GM12891 (cell line): ENCODE measurements around the gene WDR44.
"Not testable (repeated sequence)": the region's sequence is repeated elsewhere in the genome, so short reads cannot be mapped to it uniquely, and the experiment has no call there.

Experiments
- DNase-seq: peaks from one replicate; pipeline ENCODE4 v3.0.0; 2011; ENCODE audit warnings: low spot score; ENCODE audit not compliant: insufficient read length
- FAIRE-seq: peaks from 2 replicates; lab custom pipeline; 2011; peaks lifted over from hg19 to GRCh38; lab: Jason Lieb, UNC
- PAX5 ChIP-seq: IDR thresholded peaks from 2 replicates; pipeline ENCODE4 v1.6.1; 2011; ENCODE audit warnings: low read length, moderate library complexity, mild to moderate bottlenecking; ENCODE audit not compliant: insufficient read depth, severe bottlenecking
- POLR2A ChIP-seq: IDR thresholded peaks from 2 replicates; pipeline ENCODE4 v1.6.1; 2011; ENCODE audit warnings: low read depth, low read length, control low read depth
- POLR2AphosphoS5 ChIP-seq: IDR thresholded peaks from 2 replicates; pipeline ENCODE4 v1.6.1; 2011; ENCODE audit warnings: low read depth, low read length, control low read depth
- POU2F2 ChIP-seq: IDR thresholded peaks from 2 replicates; pipeline ENCODE4 v1.6.1; 2011; ENCODE audit warnings: low read depth, mild to moderate bottlenecking, control low read depth, low read length, moderate library complexity
- SPI1 ChIP-seq: IDR thresholded peaks from 2 replicates; pipeline ENCODE4 v1.6.1; 2011; ENCODE audit warnings: low read depth, low read length, control low read depth
- TAF1 ChIP-seq: IDR thresholded peaks from 2 replicates; pipeline ENCODE4 v1.6.1; 2011; ENCODE audit warnings: low read depth, low read length, control low read depth

WDR44 gene

DNA sequence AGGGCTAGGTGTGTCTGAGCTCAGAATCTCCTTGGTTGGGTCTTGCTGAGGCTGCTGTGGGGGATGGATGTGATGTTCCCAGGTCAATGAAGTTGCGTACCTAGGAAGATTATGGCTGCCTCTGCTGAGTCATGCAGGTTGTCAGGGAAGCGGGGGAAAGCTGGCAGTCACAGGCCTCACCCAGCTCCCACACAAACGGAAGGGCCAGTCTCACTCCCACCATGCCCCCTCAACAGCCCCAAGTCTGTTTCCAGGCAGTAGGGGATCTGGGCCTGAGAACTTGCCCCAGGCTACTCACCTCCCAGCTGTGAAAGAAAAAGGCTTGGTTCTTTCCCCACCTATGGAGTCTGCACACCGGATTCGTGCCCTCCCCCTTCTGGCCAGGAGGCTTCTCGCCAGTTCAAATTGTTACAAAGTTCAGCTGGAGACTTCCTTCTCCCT, 72.9 kb downstream of the WDR44 start:
- DNase-seq (no peak), FAIRE-seq (no peak)
- TF ChIP-seq POU2F2 (no peak), PAX5 (no peak), SPI1 (no peak), TAF1 (no peak)

DNA sequence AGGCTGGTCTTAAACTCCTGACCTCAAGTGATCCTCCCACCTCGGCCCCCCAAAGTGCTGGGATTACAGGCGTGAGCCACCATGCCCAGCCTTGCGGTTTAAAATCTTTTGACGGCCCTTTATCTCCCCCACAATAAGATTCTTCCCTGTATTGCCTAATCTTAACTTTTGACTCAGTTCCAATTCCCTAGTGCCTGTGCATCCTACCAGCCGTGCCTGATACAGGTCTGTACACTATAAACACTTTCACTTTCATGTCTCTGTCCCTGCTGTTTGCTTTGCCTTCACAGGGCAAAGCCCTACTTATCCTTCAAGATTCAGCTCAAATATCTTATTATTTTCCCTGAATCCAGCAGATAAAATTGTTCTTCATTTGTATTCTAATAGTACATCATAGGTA, 74.6 kb downstream of the WDR44 start:
- DNase-seq (no peak), FAIRE-seq (peak; percentile 56)
- TF ChIP-seq POU2F2 (no peak), POLR2AphosphoS5 (no peak), SPI1 (no peak), PAX5 (no peak), TAF1 (no peak), POLR2A (no peak)

GRCh38 chrX:118423558-118423957, 77.7 kb downstream of the WDR44 start:
- TF ChIP-seq PAX5 = no peak
- TF ChIP-seq SPI1 = no peak
- TF ChIP-seq TAF1 = no peak
- TF ChIP-seq POLR2A = no peak
- no peak for TF ChIP-seq POU2F2
- no peak for TF ChIP-seq POLR2AphosphoS5
- no peak for DNase-seq
- no peak for FAIRE-seq

GRCh38 chrX:118432799-118433198, 86.9 kb downstream of the WDR44 start:
- DNase-seq (no peak), FAIRE-seq (no peak)
- TF ChIP-seq POU2F2 (no peak), SPI1 (no peak), PAX5 (no peak), TAF1 (no peak), POLR2AphosphoS5 (no peak), POLR2A (no peak)

- FAIRE-seq (no peak), DNase-seq (no peak)
- TF ChIP-seq TAF1 (no peak), POLR2A (no peak), POU2F2 (no peak), PAX5 (no peak), POLR2AphosphoS5 (no peak), SPI1 (no peak)
These were observed 91.4 kb downstream of the WDR44 start for GRCh38 chrX:118437283-118437682.

DNA sequence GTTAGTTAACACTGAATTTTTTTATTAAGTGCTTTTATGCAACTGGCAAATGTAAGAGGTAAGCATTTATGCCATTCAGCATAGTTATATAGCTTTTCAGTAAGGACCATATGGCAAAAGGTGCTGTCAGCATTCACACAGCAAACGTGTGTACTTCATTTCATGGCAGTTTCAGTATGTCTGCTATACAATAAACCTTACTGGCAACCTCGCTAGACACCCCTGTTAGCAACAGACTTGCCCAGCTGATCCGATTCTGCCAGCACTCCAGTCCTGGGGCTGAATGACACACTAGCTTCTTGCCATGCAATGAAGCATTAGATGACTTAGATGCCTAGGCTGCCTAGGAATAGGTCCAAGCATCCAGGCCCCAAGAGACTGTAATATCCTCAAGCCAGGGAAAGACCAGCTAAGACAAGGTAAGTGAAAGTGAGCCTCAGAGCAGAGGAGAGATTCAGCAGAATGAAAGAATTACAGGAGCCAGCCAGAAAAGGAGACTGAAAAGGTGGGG, 102.4 kb downstream of the WDR44 start:
- FAIRE-seq (no peak), DNase-seq (no peak)

GRCh38 chrX:118455013-118455412, 109.1 kb downstream of the WDR44 start:
- FAIRE-seq (no peak), DNase-seq (no peak)
- TF ChIP-seq PAX5 = no peak
- TF ChIP-seq POU2F2 = no peak
- no peak for TF ChIP-seq TAF1
- TF ChIP-seq POLR2AphosphoS5 = no peak
- no peak for TF ChIP-seq POLR2A
- no peak for TF ChIP-seq SPI1

More for the DNA sequence above, 102.4 kb downstream of the WDR44 start:
- TF ChIP-seq TAF1 (no peak), PAX5 (no peak), SPI1 (no peak), POLR2AphosphoS5 (no peak), POLR2A (no peak)

DNA sequence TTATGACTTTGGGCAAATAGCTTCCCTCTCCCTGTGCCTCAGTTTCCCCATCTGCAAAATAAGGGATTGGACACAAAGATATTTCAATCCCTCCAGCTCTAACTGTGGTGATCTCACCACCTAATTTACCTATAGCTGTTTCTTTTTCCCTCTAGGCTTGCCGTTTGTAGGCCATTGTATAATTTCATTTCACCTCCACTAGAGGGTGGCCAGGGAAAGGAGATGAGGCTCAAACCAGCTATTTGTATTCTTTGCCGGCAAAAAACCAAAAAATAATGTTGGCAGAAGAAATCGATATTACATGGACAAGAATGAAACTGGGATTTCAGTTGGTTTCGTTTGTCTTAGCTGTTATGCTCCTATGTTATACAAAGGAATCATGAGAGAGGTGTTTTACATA, 113.6 kb downstream of the WDR44 start:
- peak; percentile 14 for DNase-seq
- TF ChIP-seq PAX5 = no peak
- TF ChIP-seq POU2F2 = no peak
- no peak for TF ChIP-seq SPI1
- FAIRE-seq = peak; percentile 72

DNA sequence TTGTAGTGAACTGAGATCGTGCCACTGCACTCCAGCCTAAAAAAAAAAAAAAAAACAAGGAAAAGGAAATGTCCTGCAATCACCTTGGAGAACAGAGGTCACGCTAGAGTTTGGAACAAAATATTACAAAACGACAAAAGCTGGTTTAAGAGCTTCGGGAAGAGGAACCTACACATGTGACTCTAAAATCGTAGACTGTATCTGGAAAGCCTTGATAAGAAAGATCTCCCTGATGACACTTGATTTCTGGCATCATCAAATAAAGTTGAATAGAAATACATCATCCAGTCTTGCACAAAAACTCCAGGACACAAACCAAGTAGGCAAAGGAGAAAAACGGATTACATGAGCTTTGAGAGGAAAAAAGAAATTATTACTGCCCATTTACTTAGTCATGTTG, 118.6 kb downstream of the WDR44 start:
- TF ChIP-seq TAF1 (no peak), SPI1 (no peak), PAX5 (no peak), POLR2A (no peak), POLR2AphosphoS5 (no peak), POU2F2 (no peak)
- no peak for DNase-seq
- no peak for FAIRE-seq

DNA sequence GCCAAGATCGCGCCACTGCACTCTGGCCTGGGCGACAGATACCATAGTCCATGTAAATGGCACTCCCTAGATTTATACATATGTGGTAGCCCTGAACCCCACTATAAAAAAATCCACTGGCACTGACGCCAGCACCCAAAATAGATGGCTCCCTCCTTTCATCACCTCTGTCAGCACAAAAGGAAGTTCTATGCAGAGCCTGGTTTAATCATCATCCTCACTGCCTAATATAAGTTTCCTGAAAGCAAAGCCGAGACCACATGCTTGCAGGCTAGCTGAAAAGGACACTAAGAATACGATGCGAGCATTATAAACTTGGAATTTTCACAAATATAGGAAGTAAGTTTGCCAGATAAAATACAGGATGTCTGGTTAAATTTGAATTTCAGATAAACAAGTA, 122.2 kb downstream of the WDR44 start:
- no peak for TF ChIP-seq TAF1
- TF ChIP-seq PAX5 = no peak
- TF ChIP-seq POU2F2 = no peak
- TF ChIP-seq SPI1 = no peak

DNA sequence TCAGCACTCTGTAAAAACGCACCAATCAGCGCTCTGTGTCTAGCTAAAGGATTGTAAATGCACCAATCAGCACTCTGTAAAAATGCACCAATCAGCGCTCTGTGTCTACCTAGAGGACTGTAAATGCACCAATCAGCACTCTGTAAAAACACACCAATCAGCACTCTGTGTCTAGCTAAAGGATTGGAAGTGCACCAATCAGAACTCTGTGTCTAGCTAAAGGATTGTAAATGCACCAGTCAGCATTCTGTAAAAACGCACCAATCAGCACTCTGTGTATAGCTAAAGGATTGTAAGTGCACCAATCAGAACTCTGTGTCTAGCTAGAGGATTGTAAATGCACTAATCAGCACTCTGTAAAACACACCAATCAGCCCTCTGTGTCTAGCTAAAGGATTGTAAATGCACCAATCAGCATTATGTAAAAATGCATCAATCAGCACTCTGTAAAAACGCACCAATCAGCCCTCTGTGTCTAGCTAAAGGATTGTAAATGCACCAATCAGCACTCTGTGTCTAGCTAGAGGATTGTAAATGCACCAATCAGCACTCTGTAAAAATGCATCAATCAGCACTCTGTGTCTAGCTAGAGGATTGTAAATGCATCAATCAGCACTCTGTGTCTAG, 124.9 kb downstream of the WDR44 start:
- DNase-seq, FAIRE-seq: not testable (repeated sequence)

More for the DNA sequence above, 122.2 kb downstream of the WDR44 start:
- DNase-seq (no peak), FAIRE-seq (no peak)

- FAIRE-seq = no peak
- TF ChIP-seq PAX5 (no peak), SPI1 (no peak), POLR2A (no peak), POLR2AphosphoS5 (no peak)
- DNase-seq = no peak
These were observed 128.7 kb downstream of the WDR44 start for GRCh38 chrX:118474586-118474985.
